ENCODE measurements around the gene KCMF1. TPM values are rescaled to one million over a fixed set of nuclear protein-coding genes. Genes with fewer than 3 reads are reported as not detected.

The KCMF1 gene
- total RNA-seq, 6 donors from 2014 or later, result 6.3 to 76.6 (median 47.8) TPM

Small RNAs within 50 kb of the gene (small RNA-seq; reads per million reads assigned to genes)
- gene AC078974.1, result 0 reads per million in 4 donors

Other genes starting within 250 kb of the KCMF1 start
- 10 to 100 TPM in 1 of 6 donors, 1 to 10 TPM in 5; 2.0 to 22.0 (median 6.2) TPM for gene TRABD2A, start 90.1 kb upstream of the KCMF1 start, total RNA-seq
- 1,000 to 10,000 TPM; 1,275 to 5,234 (median 2,267) TPM for gene TMSB10, start 65.5 kb upstream of the KCMF1 start, total RNA-seq
- 10 to 100 TPM in 4 of 6 donors, 1 to 10 TPM in 2; 7.3 to 18.4 (median 11.2) TPM for gene TCF7L1, start 162.2 kb downstream of the KCMF1 start, total RNA-seq

Measured in upper lobe of left lung (tissue), 6 donors.